Measurements from ENCODE around the gene CISH.

- no peak for TF ChIP-seq MYB (IDR thresholded peaks at IDR 0.05; ENCODE audit: borderline replicate concordance, low read depth, low read length)
- no peak for TF ChIP-seq EZH2 (IDR thresholded peaks at IDR 0.05; ENCODE audit: borderline replicate concordance, control insufficient read depth, low read depth, low read length)
Measured at GRCh38 chr3:50623840-50624474, 12.4 kb upstream of the CISH start.

Data from GM12878 (cell line).